NOMO-1 (cell line): Measurements from ENCODE around the gene TSPAN10.

Experiments
- DNase-seq, 2 experiments: peaks; one replicate each; lab custom pipeline; 2025; ENCODE audit not compliant: unreplicated experiment in 2 of 2; lab: John Stamatoyannopoulos, UW

TSPAN10 gene

GRCh38 chr17:81631482-81631881 lies 5.5 kb upstream of the TSPAN10 start:
- DNase-seq: no peak

DNA sequence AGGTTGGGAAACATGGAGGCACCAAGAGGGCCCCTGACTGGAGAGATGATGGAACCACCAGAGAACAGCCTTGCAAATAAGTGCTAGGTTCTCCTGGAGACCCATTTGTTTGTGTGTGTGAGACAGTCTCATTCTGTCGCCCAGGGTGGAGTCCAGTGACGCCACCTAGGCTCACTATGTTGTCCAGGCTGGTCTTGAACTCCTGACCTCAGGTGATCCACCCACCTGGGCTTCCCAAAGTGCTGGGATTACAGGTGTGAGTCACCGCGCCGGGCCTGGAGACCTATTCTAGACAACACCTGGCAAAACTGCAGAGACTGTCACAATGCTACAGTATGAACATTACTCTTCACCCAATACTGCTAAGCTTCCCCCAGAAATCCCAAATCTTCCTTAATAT lies 1.6 kb upstream of the TSPAN10 start:
- DNase-seq: no peak

- DNase-seq: no peak
These were observed 957 bp upstream of the TSPAN10 start for GRCh38 chr17:81635973-81636504.

GRCh38 chr17:81638683-81639082 lies 1.7 kb downstream of the TSPAN10 start:
- no peak for DNase-seq

GRCh38 chr17:81640011-81640410 lies 3.0 kb downstream of the TSPAN10 start:
- DNase-seq: no peak

DNA sequence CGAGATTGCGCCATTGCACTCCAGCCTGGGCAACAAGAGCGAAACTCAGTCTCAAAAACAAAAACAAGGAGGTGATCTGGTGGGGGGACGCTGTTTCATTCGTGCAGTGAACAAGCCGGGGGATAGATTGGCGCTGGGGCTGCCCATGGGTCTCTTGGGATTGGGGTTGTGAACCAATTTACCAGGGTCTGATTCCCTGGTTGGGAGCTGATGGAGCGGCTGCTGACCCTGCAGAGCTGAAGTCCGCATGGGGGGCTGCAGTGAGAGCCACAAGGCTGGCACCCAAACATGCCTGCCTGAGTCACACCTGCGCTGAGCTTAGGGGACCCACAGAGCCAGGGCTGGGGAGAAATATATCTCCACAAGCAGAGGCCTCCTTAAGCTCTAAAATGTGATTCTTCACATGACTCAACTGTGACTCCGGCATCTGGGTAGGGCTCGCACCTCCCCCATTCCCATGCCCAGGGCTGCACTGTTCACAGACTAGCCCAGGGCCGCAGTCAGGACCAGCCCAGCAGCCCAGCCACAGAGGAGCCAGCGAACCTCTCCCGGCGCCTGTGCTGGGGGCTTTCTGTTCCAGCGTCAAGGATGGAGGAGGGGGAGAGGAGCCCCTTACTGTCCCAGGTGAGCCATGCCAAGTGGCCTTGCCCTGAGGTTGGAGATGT lies 5.0 kb downstream of the TSPAN10 start:
- no peak for DNase-seq

DNA sequence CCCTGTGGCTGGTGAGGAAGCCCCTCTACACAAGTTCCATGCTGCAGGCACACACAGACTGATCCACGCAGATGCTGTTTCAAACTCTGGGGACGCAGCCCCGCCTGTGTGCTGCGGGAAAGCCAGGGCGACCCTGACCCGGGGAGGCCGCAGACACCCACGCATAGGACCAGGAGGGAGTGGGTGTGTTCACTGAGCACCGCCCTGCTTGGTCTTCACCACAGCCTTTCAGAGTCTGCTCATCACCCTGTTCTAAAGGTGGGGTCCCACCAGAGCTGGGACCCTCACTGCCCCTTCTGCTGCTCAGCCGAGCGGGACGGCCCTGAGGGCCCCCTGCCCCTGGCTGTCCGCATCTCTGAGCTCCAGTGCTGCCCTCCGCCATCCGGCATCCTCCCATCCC lies 7.5 kb downstream of the TSPAN10 start:
- no peak for DNase-seq

GRCh38 chr17:81644976-81645952 lies 8.3 kb downstream of the TSPAN10 start:
- no peak for DNase-seq

DNA sequence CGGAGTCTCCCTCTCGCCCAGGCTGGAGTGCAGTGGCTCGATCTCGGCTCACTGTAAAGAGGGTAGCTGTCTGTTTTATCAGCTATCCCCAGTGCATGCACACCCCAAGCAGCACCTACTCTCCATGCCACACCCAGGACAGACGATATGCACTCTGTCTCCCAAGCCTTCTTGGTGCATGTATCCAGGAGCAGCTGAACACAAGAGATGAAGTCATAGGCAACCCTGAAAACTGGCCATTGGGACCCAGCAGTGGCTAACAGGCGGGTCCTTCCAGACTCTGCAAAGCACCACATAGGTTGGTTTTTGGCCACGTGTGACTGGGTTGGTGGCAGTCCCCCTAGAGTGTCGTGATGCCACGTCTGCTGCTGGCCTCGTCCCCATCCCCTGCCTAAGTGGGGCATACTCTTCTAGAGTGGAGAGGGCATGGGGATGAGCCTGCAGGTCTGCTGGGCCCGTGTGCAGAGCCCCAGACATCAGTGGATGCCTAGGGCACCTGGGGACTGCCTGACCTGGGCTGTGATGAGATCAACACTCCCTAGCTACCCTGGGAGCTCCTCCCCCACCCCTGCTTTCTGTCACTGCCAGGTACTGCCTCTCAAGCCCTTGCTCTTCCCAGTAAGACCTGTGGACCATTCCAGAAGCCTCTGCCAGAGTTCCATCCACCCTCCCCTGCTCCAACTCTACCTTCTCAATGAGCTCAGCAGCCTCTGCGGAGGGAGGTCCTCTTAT lies 10.0 kb downstream of the TSPAN10 start:
- no peak for DNase-seq

DNA sequence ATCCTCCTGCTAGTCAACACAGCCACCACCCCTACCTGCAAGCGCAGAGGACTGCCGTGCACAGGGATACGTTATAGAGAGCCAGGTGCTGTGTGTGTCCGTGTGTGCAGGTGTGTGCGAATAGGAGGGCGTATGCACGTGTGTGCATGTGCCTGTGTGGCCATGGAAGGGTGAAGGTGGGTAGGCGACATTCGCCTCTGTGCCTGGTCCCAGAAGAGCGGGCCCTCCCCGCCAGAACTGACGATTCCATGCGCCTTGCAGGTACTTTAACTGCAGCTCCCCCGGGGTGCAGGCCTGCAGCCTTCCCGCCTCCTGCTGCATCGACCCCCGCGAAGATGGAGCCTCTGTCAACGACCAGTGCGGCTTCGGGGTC lies 10.6 kb downstream of the TSPAN10 start:
- no peak for DNase-seq

DNA sequence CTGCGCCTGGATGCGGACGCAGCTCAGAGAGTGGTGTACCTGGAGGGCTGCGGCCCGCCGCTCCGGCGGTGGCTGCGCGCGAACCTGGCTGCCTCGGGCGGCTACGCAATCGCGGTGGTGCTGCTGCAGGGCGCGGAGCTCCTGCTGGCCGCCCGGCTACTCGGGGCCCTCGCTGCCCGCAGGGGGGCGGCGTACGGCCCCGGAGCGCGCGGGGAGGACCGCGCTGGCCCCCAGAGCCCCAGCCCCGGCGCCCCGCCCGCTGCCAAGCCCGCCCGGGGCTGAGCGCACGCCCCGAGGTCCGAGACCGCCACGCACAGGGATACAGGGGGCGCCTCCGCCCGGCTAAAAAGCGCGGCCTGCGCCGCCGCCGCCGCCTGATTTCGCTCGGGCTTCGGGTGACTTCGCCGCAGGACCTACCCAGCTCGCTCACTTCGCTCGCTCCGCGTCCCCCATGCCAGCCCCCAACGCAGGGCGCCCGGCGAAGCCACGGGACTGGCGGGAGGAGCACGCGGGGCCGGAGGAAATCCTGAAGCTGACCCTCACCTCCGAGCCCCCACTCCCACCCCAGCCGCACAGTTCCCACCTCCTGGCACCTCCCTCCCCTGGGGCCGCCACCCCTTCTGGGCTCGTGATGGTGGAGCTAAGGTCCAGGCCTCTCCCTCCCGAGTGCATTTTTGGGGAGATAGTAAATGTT lies 11.2 kb downstream of the TSPAN10 start:
- DNase-seq: no peak

DNA sequence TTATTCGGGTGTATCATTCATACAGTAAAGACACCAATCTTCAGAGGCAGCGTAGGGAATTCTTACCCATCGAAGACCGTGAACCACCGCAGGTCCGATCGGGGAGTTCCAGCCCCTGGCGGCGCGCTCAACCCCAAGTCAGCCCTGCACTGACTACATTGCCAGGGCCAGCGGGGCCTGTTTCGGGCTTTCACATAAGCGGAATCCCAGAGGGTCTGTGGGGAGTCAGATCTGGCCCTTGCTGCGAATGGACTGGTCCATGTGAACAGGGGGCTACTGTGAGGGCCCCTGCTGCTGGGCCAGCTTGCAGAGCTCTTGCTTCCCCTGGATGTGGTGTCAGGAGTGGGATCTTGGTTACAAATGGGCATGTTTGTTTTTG lies 11.7 kb downstream of the TSPAN10 start:
- DNase-seq: no peak

DNA sequence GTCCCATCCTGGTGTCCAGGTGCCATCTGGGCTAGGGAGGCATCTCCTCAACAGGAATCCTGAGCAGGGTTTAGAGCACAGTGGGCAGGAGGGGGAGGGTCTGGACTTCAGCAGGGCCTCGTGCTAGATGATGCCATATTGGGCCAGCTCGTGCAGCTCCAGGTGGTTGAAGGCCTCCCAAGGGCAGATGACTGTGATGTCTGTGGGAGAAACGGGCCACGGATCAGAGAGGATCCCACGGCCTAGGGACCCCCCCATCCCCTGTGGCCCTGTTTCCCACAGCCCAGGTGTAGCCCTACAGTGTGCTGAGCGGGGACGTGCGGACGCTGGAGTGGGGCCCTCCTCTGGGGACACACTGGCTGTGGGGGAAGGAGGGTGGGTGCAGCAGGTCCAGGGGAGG lies 14.0 kb downstream of the TSPAN10 start:
- no peak for DNase-seq

DNA sequence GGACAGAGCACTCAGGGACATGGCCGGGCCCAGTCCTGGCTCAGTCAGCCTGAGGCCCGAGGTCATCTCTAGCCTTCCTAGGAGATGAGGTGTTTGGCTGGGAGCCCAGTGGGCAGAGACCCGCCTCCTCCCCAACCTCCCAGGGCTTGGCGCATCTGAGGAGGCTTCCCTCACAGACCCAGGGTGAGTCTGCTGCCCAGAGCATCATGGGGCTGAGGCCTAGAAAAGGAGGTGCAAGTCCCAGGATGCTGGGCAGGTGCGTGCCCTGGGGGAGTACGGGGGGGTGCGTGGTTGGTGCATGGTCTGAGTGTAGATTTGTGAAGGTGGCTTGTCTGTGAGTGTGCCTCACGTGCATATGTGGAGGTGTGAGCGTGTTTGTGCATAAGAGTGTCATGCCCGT lies 14.7 kb downstream of the TSPAN10 start:
- no peak for DNase-seq

DNA sequence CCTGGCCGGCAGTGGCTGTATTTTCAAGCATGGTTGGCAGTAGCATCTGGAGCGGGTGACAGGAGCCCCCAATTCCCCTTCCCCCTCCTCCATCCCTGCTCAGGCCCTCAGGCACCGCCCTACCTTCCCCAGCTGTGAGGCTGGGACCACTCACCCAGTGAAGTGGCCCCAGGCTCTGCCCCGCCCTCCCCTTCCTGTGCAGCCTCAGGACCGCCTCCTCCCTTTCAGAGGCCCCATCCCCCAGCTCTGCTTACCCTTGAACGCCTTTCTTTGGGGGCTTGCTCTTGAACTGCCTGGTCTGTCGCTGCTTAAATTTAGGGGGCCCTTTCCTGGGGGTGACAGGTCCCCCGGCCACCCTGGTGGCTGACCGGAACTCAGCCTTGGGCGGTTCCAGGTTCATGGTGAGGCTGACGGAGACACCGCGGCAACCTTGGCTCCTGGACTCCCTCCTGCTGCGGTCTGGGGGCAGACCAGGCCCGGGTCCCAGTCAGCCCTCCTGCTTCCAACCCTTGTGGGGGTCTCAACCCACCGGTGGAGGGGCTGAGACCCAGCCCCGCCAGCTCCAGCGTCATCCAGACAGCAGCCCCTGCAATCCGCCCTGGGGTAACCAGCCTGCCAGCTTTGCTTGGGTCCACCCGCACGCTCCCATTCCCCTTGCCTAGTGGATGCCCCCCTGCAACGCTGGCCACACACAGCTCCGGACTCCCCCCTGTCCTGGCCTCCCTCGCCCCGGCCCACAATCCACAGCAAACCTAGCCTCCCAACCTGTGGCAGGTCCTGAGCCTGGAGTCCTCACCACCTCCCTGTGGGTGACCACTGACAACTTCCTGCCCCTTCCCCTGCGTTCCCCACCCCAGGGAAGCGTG lies 16.1 kb downstream of the TSPAN10 start:
- DNase-seq: no peak

- no peak for DNase-seq
These were observed 18.6 kb downstream of the TSPAN10 start for GRCh38 chr17:81655378-81656117.

DNA sequence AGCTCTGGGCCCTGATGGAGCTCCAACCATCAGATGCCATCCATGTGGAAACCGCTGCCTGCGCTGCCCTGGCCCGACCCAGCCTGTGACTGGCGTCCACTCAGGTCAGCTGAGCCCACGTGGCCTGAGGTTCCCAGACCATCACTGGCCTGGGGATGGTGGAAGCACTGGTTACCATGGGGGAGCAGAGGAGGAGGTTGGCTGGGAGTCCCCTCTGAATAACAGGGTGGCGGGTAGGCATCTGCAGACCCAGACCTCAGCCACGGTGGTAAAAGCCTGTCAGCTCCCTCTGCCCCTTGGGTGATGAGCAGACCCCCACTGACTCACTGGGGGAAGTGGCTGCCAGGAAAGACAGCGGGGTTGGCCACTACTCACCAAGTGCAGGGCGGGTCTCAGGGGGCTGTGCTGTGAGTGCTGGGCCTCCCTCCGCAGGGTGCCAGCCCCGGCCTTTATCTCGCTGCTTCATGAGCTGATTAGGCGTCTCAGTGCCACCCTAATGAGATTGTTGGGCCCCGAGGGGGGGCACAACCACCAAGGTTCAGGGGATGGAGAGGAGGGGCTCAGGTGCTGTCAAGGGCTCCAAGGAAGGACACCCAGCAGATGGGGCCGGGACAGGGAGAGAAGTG lies 19.2 kb downstream of the TSPAN10 start, which contains the start of gene PDE6G:
PDE6G (minus strand) TSS at position 425 of the 626 bp plus-strand sequence. CDS start 3,237 bp downstream, outside the sequence.
- DNase-seq: no peak

GRCh38 chr17:81656835-81657234 lies 19.8 kb downstream of the TSPAN10 start:
- DNase-seq: no peak
